Mesendoderm (in vitro differentiated cells): Measurements from ENCODE around the gene GAB3.
"Not testable (repeated sequence)": the region's sequence is repeated elsewhere in the genome, so short reads cannot be mapped to it uniquely, and the experiment has no call there.

Experiments
- DNase-seq: peaks from one replicate; pipeline ENCODE4 v3.0.0; 2013
- H2AK5ac ChIP-seq: 2 replicates; pipeline ENCODE4 v1.6.1; 2013; ENCODE audit warnings: low read length, inconsistent platforms
- H2BK120ac ChIP-seq: 2 replicates; pipeline ENCODE4 v1.6.1; 2013; ENCODE audit warnings: low read depth, mild to moderate bottlenecking, low read length, moderate library complexity, mixed read lengths
- H2BK15ac ChIP-seq: replicated peaks from 2 replicates; pipeline ENCODE4 v1.6.1; 2013; ENCODE audit warnings: low read depth, mild to moderate bottlenecking, moderate library complexity
- H2BK5ac ChIP-seq: 2 replicates; pipeline ENCODE4 v1.6.1; 2013; ENCODE audit warnings: low read length, inconsistent platforms
- H3K18ac ChIP-seq: 2 replicates; pipeline ENCODE4 v1.6.1; 2013; ENCODE audit warnings: mild to moderate bottlenecking, low read length, mixed read lengths
- H3K23ac ChIP-seq: one replicate; pipeline ENCODE4 v1.6.1; 2013; ENCODE audit warnings: low read length
- H3K27ac ChIP-seq: 2 replicates; pipeline ENCODE4 v1.5.1; 2013; ENCODE audit warnings: low read depth, mild to moderate bottlenecking, inconsistent platforms, low read length, moderate library complexity
- H3K27me3 ChIP-seq: 2 replicates; pipeline ENCODE4 v1.6.1; 2013; ENCODE audit warnings: low read length, control low read depth, mild to moderate bottlenecking, inconsistent platforms; ENCODE audit not compliant: insufficient read depth, poor library complexity
- H3K36me3 ChIP-seq: 2 replicates; pipeline ENCODE4 v1.6.1; 2013; ENCODE audit warnings: low read length, inconsistent platforms; ENCODE audit not compliant: control insufficient read depth, insufficient read depth
- H3K4ac ChIP-seq: one replicate; pipeline ENCODE4 v1.6.1; 2013; ENCODE audit warnings: low read depth, mild to moderate bottlenecking, low read length, moderate library complexity
- H3K4me1 ChIP-seq: 2 replicates; pipeline ENCODE4 v1.6.1; 2013; ENCODE audit warnings: low read depth, low read length, inconsistent platforms; ENCODE audit not compliant: control insufficient read depth
- H3K4me2 ChIP-seq: 2 replicates; pipeline ENCODE4 v1.6.1; 2013; ENCODE audit warnings: low read length
- H3K4me3 ChIP-seq: 2 replicates; pipeline ENCODE4 v1.5.1; 2013; ENCODE audit warnings: mild to moderate bottlenecking, low read length
- H3K56ac ChIP-seq: one replicate; pipeline ENCODE4 v1.6.1; 2013; ENCODE audit warnings: low read length
- H3K79me1 ChIP-seq: 2 replicates; pipeline ENCODE4 v1.6.1; 2013; ENCODE audit warnings: low read length, inconsistent platforms
- H3K79me2 ChIP-seq: 2 replicates; pipeline ENCODE4 v1.6.1; 2013; ENCODE audit warnings: mild to moderate bottlenecking, low read length; ENCODE audit not compliant: control insufficient read depth, insufficient read depth
- H3K9ac ChIP-seq: 2 replicates; pipeline ENCODE4 v1.6.1; 2013; ENCODE audit warnings: low read length, inconsistent platforms
- H4K5ac ChIP-seq: one replicate; pipeline ENCODE4 v1.6.1; 2013; ENCODE audit warnings: low read length
- H4K8ac ChIP-seq: one replicate; pipeline ENCODE4 v1.6.1; 2013; ENCODE audit warnings: low read depth, mild to moderate bottlenecking, control low read depth, low read length, moderate library complexity
- WGBS: extraction: QIAGEN DNeasy Blood & Tissue Kit; methylation state at CpG from one replicate; pipeline ENCODE4 v1.1.7; 2013; ENCODE audit warnings: low lambda C conversion rate, missing lambda C conversion rate; ENCODE audit not compliant: insufficient coverage; ENCODE audit errors: extremely low coverage; 5-methylcytosine and 5-hydroxymethylcytosine counted together

GAB3 gene

GRCh38 chrX:154655346-154655745, 95.5 kb downstream of the GAB3 start:
- H3K27ac ChIP-seq: no peak overlapping the region
- no peak for DNase-seq
- no peaks in the 10 kb centered on the region for H3K79me1 ChIP-seq
- no peak overlapping the region for H2BK120ac ChIP-seq
- no peak overlapping the region for H3K56ac ChIP-seq
- H3K36me3 ChIP-seq: no peaks in the 10 kb centered on the region
- no peak overlapping the region for H2BK15ac ChIP-seq
- no peaks in the 10 kb centered on the region for H3K27me3 ChIP-seq
- H3K9ac ChIP-seq: no peak overlapping the region
- no peak overlapping the region for H4K5ac ChIP-seq
- H2AK5ac ChIP-seq: no peak overlapping the region
- no peak overlapping the region for H3K18ac ChIP-seq
- H3K79me2 ChIP-seq: no peaks in the 10 kb centered on the region
- no peak overlapping the region for H3K4me3 ChIP-seq
- no peak overlapping the region for H3K4me2 ChIP-seq
- H3K4ac ChIP-seq: no peak overlapping the region
- no peak overlapping the region for H3K23ac ChIP-seq
- no peak overlapping the region for H2BK5ac ChIP-seq
- no CpG with 5 or more reads among the region's 6 CpGs for WGBS
- H4K8ac ChIP-seq: no peak overlapping the region
- H3K4me1 ChIP-seq: no peaks in the 10 kb centered on the region

GRCh38 chrX:154654925-154655324, 96.0 kb downstream of the GAB3 start:
- Histone ChIP-seq H3K4me3 (no peak overlapping the region), H2BK15ac (no peak overlapping the region), H2BK5ac (no peak overlapping the region), H3K9ac (no peak overlapping the region), H3K79me1 (no peaks in the 10 kb centered on the region), H3K18ac (no peak overlapping the region), H3K79me2 (no peaks in the 10 kb centered on the region), H4K5ac (no peak overlapping the region), H2BK120ac (no peak overlapping the region), H4K8ac (no peak overlapping the region), H3K36me3 (no peaks in the 10 kb centered on the region), H2AK5ac (no peak overlapping the region), H3K27me3 (no peaks in the 10 kb centered on the region), H3K27ac (no peak overlapping the region), H3K23ac (no peak overlapping the region), H3K56ac (no peak overlapping the region), H3K4ac (no peak overlapping the region), H3K4me1 (no peaks in the 10 kb centered on the region), H3K4me2 (no peak overlapping the region)
- WGBS: no CpG with 5 or more reads among the region's 15 CpGs
- no peak for DNase-seq

GRCh38 chrX:154654372-154654771, 96.5 kb downstream of the GAB3 start:
- Histone ChIP-seq H3K27ac (no peak overlapping the region), H3K4me2 (no peak overlapping the region), H3K4me3 (no peak overlapping the region), H2BK120ac (no peak overlapping the region), H3K79me2 (no peaks in the 10 kb centered on the region), H4K5ac (no peak overlapping the region), H3K18ac (no peak overlapping the region), H3K4ac (no peak overlapping the region), H2BK15ac (no peak overlapping the region), H3K36me3 (no peaks in the 10 kb centered on the region), H3K4me1 (no peaks in the 10 kb centered on the region), H4K8ac (no peak overlapping the region), H2BK5ac (no peak overlapping the region), H3K56ac (no peak overlapping the region), H3K9ac (no peak overlapping the region), H3K23ac (no peak overlapping the region), H2AK5ac (no peak overlapping the region), H3K79me1 (no peaks in the 10 kb centered on the region), H3K27me3 (no peaks in the 10 kb centered on the region)
- DNase-seq: no peak
- no CpG with 5 or more reads among the region's 10 CpGs for WGBS

GRCh38 chrX:154653413-154653812, 97.5 kb downstream of the GAB3 start, which contains the start of gene CTAG2:
Gene CTAG2, minus strand, starts transcription at chrX:154653579. Its CDS starts 64 bp downstream, at chrX:154653515.
- WGBS: no CpG with 5 or more reads among the region's 27 CpGs
- not testable (repeated sequence) for H3K4me1 ChIP-seq, H3K79me1 ChIP-seq, H2BK5ac ChIP-seq, H3K36me3 ChIP-seq, H3K79me2 ChIP-seq, H3K4me2 ChIP-seq, H3K9ac ChIP-seq, H4K8ac ChIP-seq, H3K27me3 ChIP-seq, H3K27ac ChIP-seq, H3K18ac ChIP-seq, H3K4ac ChIP-seq, H3K23ac ChIP-seq, DNase-seq, H2BK15ac ChIP-seq, H3K4me3 ChIP-seq, H4K5ac ChIP-seq, H2AK5ac ChIP-seq, H2BK120ac ChIP-seq, H3K56ac ChIP-seq

GRCh38 chrX:154653048-154653401, 97.9 kb downstream of the GAB3 start:
- Histone ChIP-seq H3K27ac (no peak overlapping the region), H3K4ac (no peak overlapping the region), H3K36me3 (no peaks in the 10 kb centered on the region), H3K4me1 (no peaks in the 10 kb centered on the region), H3K56ac (no peak overlapping the region), H3K27me3 (no peaks in the 10 kb centered on the region), H3K18ac (no peak overlapping the region), H4K8ac (no peak overlapping the region), H3K79me1 (no peaks in the 10 kb centered on the region), H2BK5ac (no peak overlapping the region), H2BK15ac (no peak overlapping the region), H4K5ac (no peak overlapping the region), H3K4me3 (no peak overlapping the region), H3K9ac (no peak overlapping the region), H3K23ac (no peak overlapping the region), H3K79me2 (no peaks in the 10 kb centered on the region), H2BK120ac (no peak overlapping the region), H3K4me2 (no peak overlapping the region), H2AK5ac (no peak overlapping the region)
- DNase-seq: no peak
- no CpG with 5 or more reads among the region's 23 CpGs for WGBS

GRCh38 chrX:154652311-154653047, 98.4 kb downstream of the GAB3 start:
- no peak overlapping the region for H3K4me3 ChIP-seq
- no peaks in the 10 kb centered on the region for H3K36me3 ChIP-seq
- no peak overlapping the region for H2BK5ac ChIP-seq
- H3K9ac ChIP-seq: no peak overlapping the region
- no peak overlapping the region for H3K4me2 ChIP-seq
- H2BK15ac ChIP-seq: no peak overlapping the region
- no peak overlapping the region for H3K56ac ChIP-seq
- H3K4me1 ChIP-seq: no peaks in the 10 kb centered on the region
- no peak overlapping the region for H2AK5ac ChIP-seq
- DNase-seq: no peak
- H3K23ac ChIP-seq: no peak overlapping the region
- no peaks in the 10 kb centered on the region for H3K27me3 ChIP-seq
- H3K79me1 ChIP-seq: no peaks in the 10 kb centered on the region
- no peak overlapping the region for H3K27ac ChIP-seq
- H2BK120ac ChIP-seq: no peak overlapping the region
- H3K18ac ChIP-seq: no peak overlapping the region
- H4K8ac ChIP-seq: no peak overlapping the region
- no peak overlapping the region for H3K4ac ChIP-seq
- no peaks in the 10 kb centered on the region for H3K79me2 ChIP-seq
- no peak overlapping the region for H4K5ac ChIP-seq
- WGBS: no CpG with 5 or more reads among the region's 30 CpGs
